SK-N-SH (cell line): ENCODE results near the gene CARD19.

ENCODE experiments used
- POLR2AphosphoS5 ChIP-seq: IDR thresholded peaks from 2 replicates; pipeline ENCODE4 v1.6.1; 2012; ENCODE audit warnings: low read depth, low read length
- RCOR1 ChIP-seq: fragments of 150-350 bp; IDR thresholded peaks from 2 replicates; pipeline ENCODE4 v1.6.1; 2017; ENCODE audit warnings: antibody characterized with exemption, low read length
- TF ChIP-seq, protein P1 (sequence below): fragments of 200-600 bp; sonication (generic); IDR thresholded peaks from 2 replicates; pipeline ENCODE4 v1.6.1; 2017; ENCODE audit warnings: antibody characterized with exemption, mild to moderate bottlenecking, moderate library complexity
- TF ChIP-seq, protein P2 (sequence below): fragments of 150-350 bp; IDR thresholded peaks from 2 replicates; pipeline ENCODE4 v1.6.1; 2017; ENCODE audit warnings: antibody characterized with exemption, low read length, low read depth, borderline replicate concordance

GRCh38 chr9:93117924-93118862, 22.2 kb downstream of the CARD19 start:
- TF ChIP-seq, protein P1, sequence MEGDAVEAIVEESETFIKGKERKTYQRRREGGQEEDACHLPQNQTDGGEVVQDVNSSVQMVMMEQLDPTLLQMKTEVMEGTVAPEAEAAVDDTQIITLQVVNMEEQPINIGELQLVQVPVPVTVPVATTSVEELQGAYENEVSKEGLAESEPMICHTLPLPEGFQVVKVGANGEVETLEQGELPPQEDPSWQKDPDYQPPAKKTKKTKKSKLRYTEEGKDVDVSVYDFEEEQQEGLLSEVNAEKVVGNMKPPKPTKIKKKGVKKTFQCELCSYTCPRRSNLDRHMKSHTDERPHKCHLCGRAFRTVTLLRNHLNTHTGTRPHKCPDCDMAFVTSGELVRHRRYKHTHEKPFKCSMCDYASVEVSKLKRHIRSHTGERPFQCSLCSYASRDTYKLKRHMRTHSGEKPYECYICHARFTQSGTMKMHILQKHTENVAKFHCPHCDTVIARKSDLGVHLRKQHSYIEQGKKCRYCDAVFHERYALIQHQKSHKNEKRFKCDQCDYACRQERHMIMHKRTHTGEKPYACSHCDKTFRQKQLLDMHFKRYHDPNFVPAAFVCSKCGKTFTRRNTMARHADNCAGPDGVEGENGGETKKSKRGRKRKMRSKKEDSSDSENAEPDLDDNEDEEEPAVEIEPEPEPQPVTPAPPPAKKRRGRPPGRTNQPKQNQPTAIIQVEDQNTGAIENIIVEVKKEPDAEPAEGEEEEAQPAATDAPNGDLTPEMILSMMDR = no peak
- TF ChIP-seq, protein P2, sequence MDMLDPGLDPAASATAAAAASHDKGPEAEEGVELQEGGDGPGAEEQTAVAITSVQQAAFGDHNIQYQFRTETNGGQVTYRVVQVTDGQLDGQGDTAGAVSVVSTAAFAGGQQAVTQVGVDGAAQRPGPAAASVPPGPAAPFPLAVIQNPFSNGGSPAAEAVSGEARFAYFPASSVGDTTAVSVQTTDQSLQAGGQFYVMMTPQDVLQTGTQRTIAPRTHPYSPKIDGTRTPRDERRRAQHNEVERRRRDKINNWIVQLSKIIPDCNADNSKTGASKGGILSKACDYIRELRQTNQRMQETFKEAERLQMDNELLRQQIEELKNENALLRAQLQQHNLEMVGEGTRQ = no peak
- TF ChIP-seq POLR2AphosphoS5 (no peak), RCOR1 (no peak)
